Parathyroid adenoma (tissue), 2 donors: Measurements from ENCODE around the gene TFEB.

ENCODE experiments used
- H2AFZ ChIP-seq: fragments of 300-600 bp; sonication (generic); one replicate; pipeline ENCODE4 v1.7.0; 2017; ENCODE audit warnings: antibody characterized with exemption, mild to moderate bottlenecking
- H3K27ac ChIP-seq: fragments of 300-600 bp; sonication (generic); one replicate; pipeline ENCODE4 v1.7.0; 2017
- H3K27me3 ChIP-seq: fragments of 300-600 bp; sonication (generic); one replicate; pipeline ENCODE4 v1.7.0; 2017; ENCODE audit warnings: low read length; ENCODE audit not compliant: control insufficient read depth, insufficient read depth
- H3K36me3 ChIP-seq: fragments of 300-600 bp; sonication (generic); one replicate; pipeline ENCODE4 v1.7.0; 2017; ENCODE audit warnings: low read length; ENCODE audit not compliant: control insufficient read depth, insufficient read depth
- H3K4me1 ChIP-seq: fragments of 300-600 bp; sonication (generic); one replicate; pipeline ENCODE4 v1.7.0; 2017; ENCODE audit warnings: control low read depth
- H3K4me2 ChIP-seq: fragments of 300-600 bp; sonication (generic); one replicate; pipeline ENCODE4 v1.7.0; 2017; ENCODE audit warnings: low read length
- H3K4me3 ChIP-seq: fragments of 300-600 bp; sonication (generic); one replicate; pipeline ENCODE4 v1.7.0; 2017; ENCODE audit warnings: low read depth, low read length
- H3K79me2 ChIP-seq: fragments of 300-600 bp; sonication (generic); one replicate; pipeline ENCODE4 v1.7.0; 2017; ENCODE audit warnings: control low read depth
- H3K9ac ChIP-seq: fragments of 300-600 bp; sonication (generic); one replicate; pipeline ENCODE4 v1.7.0; 2017; ENCODE audit warnings: mild to moderate bottlenecking
- H3K9me3 ChIP-seq: fragments of 300-600 bp; sonication (generic); one replicate; pipeline ENCODE4 v1.7.0; 2017; ENCODE audit warnings: low read length; ENCODE audit not compliant: control insufficient read depth
- TF ChIP-seq, protein P1 (sequence below): fragments of 300-600 bp; sonication (generic); IDR thresholded peaks from one replicate; pipeline ENCODE4 v1.7.0; 2017; ENCODE audit warnings: antibody characterized with exemption, mild to moderate bottlenecking
- donor health status: primary hyperparathyroidism.

TFEB gene

DNA sequence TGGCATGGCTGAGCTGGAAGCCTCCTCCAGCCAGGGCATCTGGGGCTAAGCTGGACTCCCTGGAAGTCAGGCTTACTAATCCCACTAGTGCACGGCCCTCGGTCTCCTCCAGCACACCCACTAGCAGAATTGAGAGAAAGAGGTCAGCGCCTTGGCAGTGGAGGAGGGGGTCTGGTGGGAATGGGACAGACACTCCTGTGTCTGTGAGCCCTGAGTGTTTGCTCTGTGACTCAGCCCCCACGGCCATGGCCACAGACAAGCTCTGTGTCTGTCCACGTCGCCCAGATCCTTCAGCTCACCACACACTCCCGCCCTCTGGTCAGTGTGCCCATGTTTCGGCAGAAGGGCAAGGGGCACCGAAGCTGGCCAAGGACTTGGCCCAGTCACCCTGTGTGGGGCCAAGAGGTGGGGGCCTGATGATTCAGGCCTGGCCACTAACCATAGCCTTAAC lies 88.3 kb downstream of the TFEB start:
- H3K27ac ChIP-seq: no peak overlapping the region

DNA sequence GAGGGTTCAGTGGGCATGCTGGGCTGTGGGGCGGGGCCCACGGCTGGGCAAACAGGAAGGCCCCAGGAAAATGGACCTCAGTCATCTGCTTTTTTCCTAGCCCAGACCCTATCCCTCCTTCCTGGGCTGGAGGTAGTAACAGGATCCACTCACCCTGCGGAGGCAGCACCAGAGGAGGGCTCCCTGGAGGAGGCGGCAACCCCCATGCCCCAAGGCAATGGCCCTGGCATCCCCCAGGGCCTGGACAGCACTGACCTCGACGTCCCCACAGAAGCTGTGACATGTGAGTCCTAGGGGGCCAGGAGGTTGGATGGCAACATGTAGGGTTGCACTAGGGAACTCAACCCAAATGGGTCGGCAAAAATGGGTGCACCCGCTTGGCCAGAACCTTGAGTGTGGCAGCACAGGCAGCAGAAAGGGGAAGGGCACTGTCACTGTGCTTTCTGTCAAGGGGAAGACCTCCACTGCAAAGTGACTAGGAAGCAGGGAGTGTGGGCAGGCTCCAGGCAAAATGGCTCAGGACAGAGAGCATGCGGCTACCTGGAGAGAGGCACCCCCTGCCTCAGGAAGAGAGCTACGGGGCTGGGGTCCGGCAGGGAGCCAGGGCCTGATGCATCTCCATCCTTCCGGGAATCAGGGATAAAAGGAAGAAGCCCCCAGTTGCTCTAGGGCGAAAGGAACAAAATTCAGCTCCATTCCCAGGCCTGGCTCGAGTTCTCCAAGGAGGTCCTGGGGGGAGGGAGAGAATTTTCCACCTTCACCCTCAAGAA lies 89.2 kb downstream of the TFEB start:
- TF ChIP-seq, protein P1, sequence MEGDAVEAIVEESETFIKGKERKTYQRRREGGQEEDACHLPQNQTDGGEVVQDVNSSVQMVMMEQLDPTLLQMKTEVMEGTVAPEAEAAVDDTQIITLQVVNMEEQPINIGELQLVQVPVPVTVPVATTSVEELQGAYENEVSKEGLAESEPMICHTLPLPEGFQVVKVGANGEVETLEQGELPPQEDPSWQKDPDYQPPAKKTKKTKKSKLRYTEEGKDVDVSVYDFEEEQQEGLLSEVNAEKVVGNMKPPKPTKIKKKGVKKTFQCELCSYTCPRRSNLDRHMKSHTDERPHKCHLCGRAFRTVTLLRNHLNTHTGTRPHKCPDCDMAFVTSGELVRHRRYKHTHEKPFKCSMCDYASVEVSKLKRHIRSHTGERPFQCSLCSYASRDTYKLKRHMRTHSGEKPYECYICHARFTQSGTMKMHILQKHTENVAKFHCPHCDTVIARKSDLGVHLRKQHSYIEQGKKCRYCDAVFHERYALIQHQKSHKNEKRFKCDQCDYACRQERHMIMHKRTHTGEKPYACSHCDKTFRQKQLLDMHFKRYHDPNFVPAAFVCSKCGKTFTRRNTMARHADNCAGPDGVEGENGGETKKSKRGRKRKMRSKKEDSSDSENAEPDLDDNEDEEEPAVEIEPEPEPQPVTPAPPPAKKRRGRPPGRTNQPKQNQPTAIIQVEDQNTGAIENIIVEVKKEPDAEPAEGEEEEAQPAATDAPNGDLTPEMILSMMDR: no peak
- Histone ChIP-seq H3K4me3 (no peak overlapping the region), H3K79me2 (no peaks in the 10 kb centered on the region), H2AFZ (no peak overlapping the region), H3K36me3 (no peaks in the 10 kb centered on the region), H3K4me2 (no peak overlapping the region), H3K4me1 (peaks cover 3% of the 10 kb centered on the region), H3K9ac (no peak overlapping the region), H3K9me3 (no peaks in the 10 kb centered on the region), H3K27ac (no peak overlapping the region), H3K27me3 (no peaks in the 10 kb centered on the region)

More for the DNA sequence above, 88.3 kb downstream of the TFEB start:
- TF ChIP-seq, protein P1: no peak
- H3K9ac ChIP-seq: no peak overlapping the region
- H3K4me2 ChIP-seq: no peak overlapping the region
- H3K79me2 ChIP-seq: no peaks in the 10 kb centered on the region
- no peak overlapping the region for H3K4me3 ChIP-seq
- no peak overlapping the region for H2AFZ ChIP-seq
- no peaks in the 10 kb centered on the region for H3K36me3 ChIP-seq
- no peaks in the 10 kb centered on the region for H3K9me3 ChIP-seq
- H3K4me1 ChIP-seq: peaks cover 3% of the 10 kb centered on the region
- no peaks in the 10 kb centered on the region for H3K27me3 ChIP-seq

DNA sequence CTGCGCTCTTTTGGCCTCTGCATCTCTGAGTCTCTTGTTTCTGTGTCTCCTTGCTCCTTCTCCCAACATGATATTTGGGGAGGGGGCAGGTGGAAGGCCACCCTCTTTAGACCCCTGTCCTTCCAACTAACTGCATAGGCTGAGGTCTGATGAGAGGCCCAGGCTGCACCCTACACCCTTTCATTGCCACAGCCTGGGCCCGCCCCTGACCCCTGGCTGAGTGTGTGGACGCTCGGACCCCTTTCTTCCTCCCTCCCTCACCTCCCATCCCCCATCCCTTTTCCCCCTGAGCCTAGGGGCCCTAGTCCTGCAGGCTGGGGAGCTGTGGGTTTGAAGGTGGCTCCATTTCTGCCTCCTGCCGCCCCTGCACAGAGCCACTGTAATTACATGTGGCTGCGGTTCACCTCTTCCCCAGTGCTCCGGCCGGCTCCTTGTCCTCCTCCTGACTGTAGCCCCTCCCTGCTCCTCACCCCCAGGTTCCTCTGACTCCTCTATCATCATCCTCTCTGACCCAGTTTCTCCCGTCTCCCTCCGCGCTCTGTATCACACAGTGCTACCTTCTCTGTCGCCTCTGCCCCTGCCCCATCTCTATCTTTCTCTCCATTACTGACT lies 90.3 kb downstream of the TFEB start:
- no peaks in the 10 kb centered on the region for H3K27me3 ChIP-seq
- no peak overlapping the region for H3K9ac ChIP-seq
- H3K27ac ChIP-seq: no peak overlapping the region
- no peaks in the 10 kb centered on the region for H3K79me2 ChIP-seq
- H3K4me2 ChIP-seq: no peak overlapping the region
- H2AFZ ChIP-seq: peak overlapping the region; percentile 33
- H3K36me3 ChIP-seq: no peaks in the 10 kb centered on the region
- peaks cover 3% of the 10 kb centered on the region for H3K4me1 ChIP-seq
- no peaks in the 10 kb centered on the region for H3K9me3 ChIP-seq
- TF ChIP-seq, protein P1: no peak
- H3K4me3 ChIP-seq: no peak overlapping the region

DNA sequence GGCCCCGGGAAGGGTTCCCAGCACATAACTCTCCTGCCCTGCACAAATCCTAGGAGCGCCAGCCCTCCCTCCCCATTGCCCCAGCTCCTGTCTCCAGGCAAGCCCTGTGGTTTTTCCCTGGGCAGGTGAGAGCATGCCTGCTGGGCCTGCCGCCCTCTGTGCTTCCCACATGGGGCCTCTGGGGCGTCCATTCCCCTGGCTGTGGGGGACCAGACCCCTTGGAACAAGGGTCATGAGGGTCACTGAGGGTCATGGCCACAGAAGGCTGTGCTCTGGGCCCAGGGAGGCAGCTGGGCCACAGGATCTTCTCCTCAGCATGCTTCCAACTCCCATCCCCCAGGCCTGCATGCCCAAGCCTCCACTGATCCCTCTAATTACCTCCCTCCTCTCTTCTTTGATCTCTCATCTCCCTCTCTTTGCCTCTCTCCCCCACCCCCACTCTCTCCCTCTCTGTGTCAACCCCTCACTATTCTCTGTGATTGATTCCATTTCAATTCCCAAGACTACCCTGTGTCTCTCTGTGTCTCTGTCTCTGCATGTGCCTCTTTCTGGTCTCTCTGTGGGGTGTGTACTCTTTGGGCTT lies 91.0 kb downstream of the TFEB start:
- Histone ChIP-seq H3K4me1 (peaks cover 3% of the 10 kb centered on the region), H3K9me3 (no peaks in the 10 kb centered on the region), H3K36me3 (no peaks in the 10 kb centered on the region), H3K79me2 (no peaks in the 10 kb centered on the region), H2AFZ (no peak overlapping the region), H3K4me3 (no peak overlapping the region), H3K9ac (no peak overlapping the region), H3K27me3 (no peaks in the 10 kb centered on the region), H3K27ac (no peak overlapping the region), H3K4me2 (no peak overlapping the region)
- TF ChIP-seq, protein P1: no peak
